ENCODE measurements around the gene SUGCT.
"Not testable (repeated sequence)": the region's sequence is repeated elsewhere in the genome, so short reads cannot be mapped to it uniquely, and the experiment has no call there.

- TF ChIP-seq POLR2AphosphoS5 (IDR thresholded peaks at IDR 0.05); CTCF (IDR thresholded peaks at IDR 0.05 in 8 of 11, conservative IDR thresholded peaks at IDR 0.05 in 3 of 11): not testable (repeated sequence)
These were observed 38.3 kb downstream of the SUGCT start for GRCh38 chr7:40173121-40173520.
